Upper lobe of left lung (tissue), 6 donors: ENCODE measurements around the gene CMC2. TPM values are rescaled to one million over a fixed set of nuclear protein-coding genes. Genes with fewer than 3 reads are reported as not detected.

Experiments
- ATAC-seq, 2 donors: fragments of 200-7000 bp; cut with Tn5 transposase; one replicate each; pipeline ENCODE4 v1.9.1; 2022; ENCODE audit warnings: mild to moderate bottlenecking in 2 of 2, moderate library complexity in 2 of 2; ENCODE audit not compliant: low FRiP score in 2 of 2
- DNase-seq, 2 donors: peaks; one replicate each; pipeline ENCODE4 v3.0.0-alpha.2; 2019 to 2020
- H3K27ac ChIP-seq, 4 donors: fragments of 200-600 bp; sonication (generic); one replicate each; pipeline ENCODE4 v1.5.1; 2016 to 2019
- H3K27me3 ChIP-seq, 4 donors: fragments of 200-600 bp; sonication (generic); one replicate each; pipeline ENCODE4 v1.5.1; 2017 to 2019
- H3K36me3 ChIP-seq, 4 donors: fragments of 200-600 bp; sonication (generic); one replicate each; pipeline ENCODE4 v1.5.1; 2016 to 2019
- H3K4me1 ChIP-seq, 4 donors: fragments of 200-600 bp; sonication (generic); one replicate each; pipeline ENCODE4 v1.5.1; 2018 to 2019
- H3K4me3 ChIP-seq, 4 donors: fragments of 200-600 bp; sonication (generic); one replicate each; pipeline ENCODE4 v1.5.1; 2017 to 2019; ENCODE audit warnings: mild to moderate bottlenecking in 2 of 4, moderate library complexity in 1 of 4
- H3K9me3 ChIP-seq, 4 donors: fragments of 200-600 bp; sonication (generic); one replicate each; pipeline ENCODE4 v1.5.1; 2018 to 2019
- EP300 ChIP-seq, 4 donors: sonication (generic); formaldehyde crosslinking; IDR thresholded peaks; one replicate each; pipeline ENCODE4 v1.5.1; 2017; ENCODE audit warnings: antibody characterized with exemption in 4 of 4, control low read depth in 2 of 4
- POLR2A ChIP-seq, 4 donors: fragments of 450-650 bp; IDR thresholded peaks; one replicate each; pipeline ENCODE4 v1.5.1; 2016 to 2017; ENCODE audit warnings: antibody characterized with exemption in 4 of 4, mild to moderate bottlenecking in 2 of 4
- POLR2AphosphoS5 ChIP-seq, 2 donors: sonication (generic); formaldehyde crosslinking; IDR thresholded peaks; one replicate each; pipeline ENCODE4 v1.5.1; 2017; ENCODE audit warnings: antibody characterized with exemption in 2 of 2
- WGBS, 2 donors: methylation state at CpG; one replicate each; pipeline ENCODE4 v1.1.5; 2017 to 2018; 5-methylcytosine and 5-hydroxymethylcytosine counted together
- total RNA-seq, 6 donors: library from RNA; depleted of rRNA in 4 of 6; stranded (reverse); fragments of >200 nt in 4 of 6; gene quantifications; one replicate each; pipeline versions ENCODE4 v1.1.0 to v1.2.1, GENCODE V29; 2016 to 2021
- TF ChIP-seq, protein P1 (sequence below), 6 experiments: fragments of 450-650 bp in 4 of 6; fragments of 200-600 bp in 2 of 6; sonication (generic) in 2 of 6; IDR thresholded peaks; one replicate each; pipeline ENCODE4 v1.5.1; 2016 to 2019; ENCODE audit warnings: antibody characterized with exemption in 6 of 6
- donor health status: DM: no; HTN: no; CAD: no; lungs with moderate emphysema.
- donor health status: DM: no; HTN: yes; CAD: no; lungs with severe emphysema.

Gene CMC2
- total RNA-seq, 6 donors from 2014 or later, result 9.8 to 51.7 (median 33.9) TPM

DNA sequence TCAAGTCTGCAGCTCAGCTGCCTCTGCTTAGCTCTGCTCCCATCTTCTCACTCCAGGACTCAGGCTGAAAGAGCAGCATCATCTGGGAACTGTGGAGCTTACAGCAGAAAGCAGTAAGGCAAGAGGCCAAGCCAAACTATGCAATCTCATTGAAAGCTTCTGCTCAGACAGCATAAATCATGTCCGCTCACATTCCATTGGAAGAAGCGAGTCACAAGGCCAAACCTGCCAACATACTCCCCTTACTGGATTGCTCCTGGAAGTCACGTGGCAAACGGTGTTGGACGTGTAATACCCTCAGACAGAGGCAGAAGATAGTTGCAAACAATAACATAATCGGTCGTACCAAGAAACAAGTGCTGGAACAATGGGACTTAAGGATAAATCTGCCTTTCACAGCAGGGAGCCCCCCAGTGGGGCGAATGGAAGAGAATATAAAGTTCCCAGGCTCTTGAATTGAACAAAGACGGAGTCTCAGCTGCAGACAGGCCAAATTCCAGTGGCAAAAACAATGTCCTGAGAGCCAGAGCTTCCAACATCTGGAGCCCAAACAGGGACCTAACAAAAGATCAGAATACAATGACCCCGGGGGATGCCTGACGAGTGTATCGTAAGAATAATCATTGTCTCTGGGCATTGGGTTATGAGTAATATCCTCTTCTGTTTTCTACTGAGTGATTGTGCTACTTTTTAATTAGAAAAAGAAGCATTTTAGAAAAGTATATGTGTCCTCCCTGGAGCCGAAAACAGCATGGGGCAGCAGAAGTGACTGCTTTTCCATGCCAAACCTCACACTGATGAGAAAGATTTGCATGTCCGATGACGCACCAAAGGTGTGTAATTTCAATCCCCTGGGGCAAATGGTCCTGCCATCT, 68.4 kb downstream of the CMC2 start:
- ATAC-seq, result peak; percentile 32 to 86
- H3K27ac ChIP-seq, result no peak overlapping the region

DNA sequence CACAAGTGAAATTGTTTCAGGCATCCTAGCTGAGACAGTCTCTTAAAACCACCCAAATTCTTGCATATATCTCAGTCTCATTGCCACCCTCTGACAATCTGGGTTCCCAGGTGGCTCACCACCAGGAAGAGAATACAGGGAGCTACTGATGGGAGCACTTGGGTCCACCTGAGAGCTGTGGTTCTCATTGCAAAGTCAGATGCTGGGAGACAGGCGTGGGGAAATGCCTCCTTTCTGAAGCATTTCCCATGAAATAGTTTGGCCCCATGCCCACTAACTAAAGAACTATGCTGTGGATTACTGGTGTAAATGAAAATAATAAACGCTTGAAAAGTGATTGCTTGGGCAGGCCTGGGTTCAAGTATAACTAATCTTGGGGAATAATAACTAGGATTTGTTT, 70.3 kb downstream of the CMC2 start:
- no peaks in the 10 kb centered on the region for H3K9me3 ChIP-seq
- no peak for TF ChIP-seq POLR2A (IDR thresholded peaks at IDR 0.05)
- TF ChIP-seq, protein P1, sequence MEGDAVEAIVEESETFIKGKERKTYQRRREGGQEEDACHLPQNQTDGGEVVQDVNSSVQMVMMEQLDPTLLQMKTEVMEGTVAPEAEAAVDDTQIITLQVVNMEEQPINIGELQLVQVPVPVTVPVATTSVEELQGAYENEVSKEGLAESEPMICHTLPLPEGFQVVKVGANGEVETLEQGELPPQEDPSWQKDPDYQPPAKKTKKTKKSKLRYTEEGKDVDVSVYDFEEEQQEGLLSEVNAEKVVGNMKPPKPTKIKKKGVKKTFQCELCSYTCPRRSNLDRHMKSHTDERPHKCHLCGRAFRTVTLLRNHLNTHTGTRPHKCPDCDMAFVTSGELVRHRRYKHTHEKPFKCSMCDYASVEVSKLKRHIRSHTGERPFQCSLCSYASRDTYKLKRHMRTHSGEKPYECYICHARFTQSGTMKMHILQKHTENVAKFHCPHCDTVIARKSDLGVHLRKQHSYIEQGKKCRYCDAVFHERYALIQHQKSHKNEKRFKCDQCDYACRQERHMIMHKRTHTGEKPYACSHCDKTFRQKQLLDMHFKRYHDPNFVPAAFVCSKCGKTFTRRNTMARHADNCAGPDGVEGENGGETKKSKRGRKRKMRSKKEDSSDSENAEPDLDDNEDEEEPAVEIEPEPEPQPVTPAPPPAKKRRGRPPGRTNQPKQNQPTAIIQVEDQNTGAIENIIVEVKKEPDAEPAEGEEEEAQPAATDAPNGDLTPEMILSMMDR (IDR thresholded peaks at IDR 0.05), result no peak
- H3K4me3 ChIP-seq, result no peak overlapping the region
- 71% methylated on average over 2 of the region's 2 CpGs for WGBS, 2 donors
- H3K27me3 ChIP-seq, result peaks cover 0 to 6% (median 0%) of the 10 kb centered on the region in 4 donors
- DNase-seq (no peak), ATAC-seq (no peak)
- peaks cover 8 to 16% (median 14%) of the 10 kb centered on the region in 4 donors for H3K4me1 ChIP-seq
- H3K36me3 ChIP-seq, result no peaks in the 10 kb centered on the region
- H3K27ac ChIP-seq, result no peak overlapping the region

More for the DNA sequence above, 68.4 kb downstream of the CMC2 start:
- 77 to 79% methylated on average over 15 of the region's 15 CpGs for WGBS, 2 donors
- TF ChIP-seq POLR2A (IDR thresholded peaks at IDR 0.05) (no peak), POLR2AphosphoS5 (IDR thresholded peaks at IDR 0.05) (no peak), EP300 (IDR thresholded peaks at IDR 0.05) (no peak)
- TF ChIP-seq, protein P1 (IDR thresholded peaks at IDR 0.05), result no peak
- DNase-seq, result no peak
- no peaks in the 10 kb centered on the region for H3K27me3 ChIP-seq
- no peak overlapping the region for H3K4me3 ChIP-seq
- H3K36me3 ChIP-seq, result no peaks in the 10 kb centered on the region
- H3K9me3 ChIP-seq, result no peaks in the 10 kb centered on the region
- H3K4me1 ChIP-seq, result no peaks in the 10 kb centered on the region

DNA sequence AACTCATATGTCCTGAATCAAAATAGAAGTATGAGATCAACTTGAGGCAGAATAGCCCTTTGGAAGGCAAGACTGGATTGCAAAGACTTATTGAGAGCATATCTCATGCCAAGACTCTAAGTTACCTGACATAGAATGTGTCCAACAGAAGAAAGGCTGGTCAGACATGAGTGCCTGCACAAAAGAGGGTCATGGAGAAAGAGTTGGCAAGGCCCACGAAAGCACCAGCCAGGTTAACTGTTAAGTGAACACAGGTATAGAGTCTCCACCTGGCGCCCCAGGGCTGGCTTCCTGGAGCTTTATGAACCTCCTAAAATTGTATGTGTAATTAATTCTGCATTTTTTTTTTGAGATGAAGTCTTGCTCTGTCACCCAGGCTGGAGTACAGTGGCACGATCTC, 71.0 kb downstream of the CMC2 start:
- no peak for TF ChIP-seq POLR2A (IDR thresholded peaks at IDR 0.05)
- no peak for TF ChIP-seq POLR2AphosphoS5 (IDR thresholded peaks at IDR 0.05)
- TF ChIP-seq EP300 (IDR thresholded peaks at IDR 0.05), result no peak
- TF ChIP-seq, protein P1 (IDR thresholded peaks at IDR 0.05), result no peak
- ATAC-seq, result no peak

DNA sequence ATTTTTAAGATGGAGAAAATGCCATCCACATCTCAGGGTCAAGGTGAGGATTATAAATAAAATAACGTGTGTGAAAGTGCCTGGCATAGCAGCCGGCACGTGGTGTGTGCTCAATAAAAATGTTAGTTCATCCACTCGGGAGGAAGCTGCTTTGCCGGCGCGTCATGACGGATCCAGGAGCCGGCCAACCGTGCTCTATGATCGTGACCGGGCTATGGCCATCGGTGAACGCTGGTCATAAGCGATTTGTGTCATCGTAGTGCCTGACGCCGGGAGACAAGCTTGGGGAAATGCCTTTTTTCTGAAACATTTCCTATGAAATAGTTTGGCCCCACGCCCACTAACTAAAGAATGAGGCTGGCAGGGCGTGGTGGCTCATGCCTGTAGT, 74.0 kb downstream of the CMC2 start:
- ATAC-seq, result peak; percentile 22 to 65
- TF ChIP-seq EP300 (IDR thresholded peaks at IDR 0.05) (no peak), POLR2A (IDR thresholded peaks at IDR 0.05) (no peak)
- TF ChIP-seq, protein P1 (IDR thresholded peaks at IDR 0.05), result no peak
- WGBS, 2 donors, result 15 to 18% methylated on average over 20 of the region's 20 CpGs
- DNase-seq, result no peak
- Histone ChIP-seq H3K27me3 (peaks cover 0 to 6% (median 0%) of the 10 kb centered on the region in 4 donors), H3K9me3 (no peaks in the 10 kb centered on the region), H3K4me3 (peak overlapping the region; percentile 7 to 53 (median 40)), H3K4me1 (peaks cover 8 to 16% (median 14%) of the 10 kb centered on the region in 4 donors), H3K27ac (peak overlapping the region; percentile 56 to 71 (median 66)), H3K36me3 (no peaks in the 10 kb centered on the region)

More for the DNA sequence above, 71.0 kb downstream of the CMC2 start:
- Histone ChIP-seq H3K27me3 (peaks cover 0 to 6% (median 0%) of the 10 kb centered on the region in 4 donors), H3K4me3 (no peak overlapping the region), H3K4me1 (peaks cover 8 to 16% (median 14%) of the 10 kb centered on the region in 4 donors), H3K36me3 (no peaks in the 10 kb centered on the region), H3K27ac (no peak overlapping the region), H3K9me3 (no peaks in the 10 kb centered on the region)
- 92 to 93% methylated on average over 3 of the region's 3 CpGs for WGBS, 2 donors
- no peak for DNase-seq
